NCI-H2171 (cell line): Measurements from ENCODE around the gene EHBP1L1.
"Not testable (repeated sequence)": the region's sequence is repeated elsewhere in the genome, so short reads cannot be mapped to it uniquely, and the experiment has no call there.

Experiments used
- DNase-seq: peaks from one replicate; lab custom pipeline; 2025; lab: John Stamatoyannopoulos, UW

EHBP1L1 gene

GRCh38 chr11:65636108-65637031 lies 60.5 kb downstream of the EHBP1L1 start:
- DNase-seq: no peak

DNA sequence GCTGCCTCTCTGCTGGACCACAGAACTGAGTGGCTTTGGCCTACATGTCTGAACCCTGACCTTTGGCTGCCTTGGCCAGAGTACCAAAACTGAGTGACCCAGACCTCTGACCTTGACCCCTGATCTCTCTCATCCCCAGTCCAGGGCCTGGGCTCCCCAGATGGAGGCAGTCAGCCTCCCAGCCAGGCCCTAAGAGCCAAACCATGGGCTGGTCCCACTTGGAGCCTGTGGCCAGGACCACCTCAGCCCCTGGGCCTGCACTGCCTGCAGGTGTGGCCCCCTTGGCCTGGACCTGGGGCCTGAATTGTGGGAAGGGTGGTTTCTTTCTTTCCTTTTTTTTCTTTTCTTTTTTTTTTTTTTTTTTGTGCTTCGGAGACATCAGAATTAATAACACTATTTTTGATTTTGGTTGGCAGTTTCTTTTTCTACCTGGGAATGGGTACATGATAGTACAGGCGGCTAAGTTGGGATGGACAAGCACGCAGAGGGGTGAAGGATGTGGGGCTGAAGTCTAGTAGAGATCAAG lies 61.2 kb downstream of the EHBP1L1 start:
- no peak for DNase-seq

- DNase-seq: peak; percentile 43
Measured at GRCh38 chr11:65637794-65638419, 62.1 kb downstream of the EHBP1L1 start, which contains the start of gene SIPA1. SIPA1 (plus strand) TSS chr11:65638101; CDS start chr11:65640922, 2,821 bp downstream.

DNA sequence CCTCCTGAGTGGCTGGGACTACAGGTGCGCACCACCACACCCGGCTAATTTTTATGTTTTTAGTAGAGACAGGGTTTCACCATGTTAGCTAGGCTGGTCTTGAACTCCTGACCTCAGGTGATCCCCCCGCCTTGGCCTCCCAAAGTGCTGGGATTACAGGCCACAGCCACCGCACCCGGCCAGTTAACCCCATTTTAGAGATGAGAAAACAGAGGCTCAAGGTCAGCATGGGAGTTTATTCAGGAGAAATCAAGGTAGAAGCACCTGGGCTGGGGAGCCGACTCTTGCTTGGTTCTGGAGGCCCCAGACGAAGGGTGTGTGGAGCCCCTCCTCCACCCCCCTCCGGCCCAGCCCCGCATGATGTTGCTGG lies 63.4 kb downstream of the EHBP1L1 start:
- DNase-seq: not testable (repeated sequence)

DNA sequence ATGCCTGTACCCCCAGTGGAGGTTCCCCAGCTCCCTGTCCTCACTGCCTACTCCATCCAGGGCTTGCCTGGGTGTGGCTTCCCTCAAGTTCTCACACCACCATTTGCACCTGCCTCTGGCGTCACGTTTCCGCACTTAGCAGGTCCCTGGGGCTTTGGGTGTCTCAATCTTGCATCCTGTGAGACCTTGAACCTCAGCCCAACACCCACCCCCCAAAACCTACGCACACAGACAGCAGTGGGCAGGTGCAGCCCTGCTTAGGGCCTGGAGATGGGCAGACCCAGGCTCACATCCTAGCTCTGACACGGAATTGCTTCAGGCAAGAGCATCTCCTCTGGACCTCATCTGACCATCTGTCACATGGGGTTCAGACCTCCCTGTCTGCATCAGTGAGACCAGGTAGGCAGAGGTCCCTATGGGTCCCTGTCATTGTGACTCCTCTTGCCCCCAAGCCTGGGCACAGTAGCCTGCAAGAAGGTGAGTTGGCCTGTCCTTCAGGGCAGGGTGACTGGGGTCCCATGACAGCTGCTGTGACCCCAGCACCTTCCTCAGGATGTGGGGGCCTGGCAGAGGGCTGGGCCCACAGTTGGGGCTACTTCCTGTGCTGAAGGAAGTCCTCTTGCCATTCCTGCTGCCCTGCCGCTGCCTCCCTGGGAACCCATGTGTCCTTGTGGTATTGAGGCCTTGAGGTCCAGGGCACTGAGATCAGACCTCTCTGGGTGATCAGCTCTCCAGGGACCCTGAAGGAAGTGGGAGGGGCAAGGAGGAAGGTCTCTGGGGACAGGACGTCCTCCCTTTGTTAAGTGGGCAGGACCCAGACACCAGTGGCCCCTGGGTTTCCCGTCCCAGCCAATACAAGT lies 64.0 kb downstream of the EHBP1L1 start:
- no peak for DNase-seq

GRCh38 chr11:65640483-65641296 lies 64.8 kb downstream of the EHBP1L1 start:
- no peak for DNase-seq

DNA sequence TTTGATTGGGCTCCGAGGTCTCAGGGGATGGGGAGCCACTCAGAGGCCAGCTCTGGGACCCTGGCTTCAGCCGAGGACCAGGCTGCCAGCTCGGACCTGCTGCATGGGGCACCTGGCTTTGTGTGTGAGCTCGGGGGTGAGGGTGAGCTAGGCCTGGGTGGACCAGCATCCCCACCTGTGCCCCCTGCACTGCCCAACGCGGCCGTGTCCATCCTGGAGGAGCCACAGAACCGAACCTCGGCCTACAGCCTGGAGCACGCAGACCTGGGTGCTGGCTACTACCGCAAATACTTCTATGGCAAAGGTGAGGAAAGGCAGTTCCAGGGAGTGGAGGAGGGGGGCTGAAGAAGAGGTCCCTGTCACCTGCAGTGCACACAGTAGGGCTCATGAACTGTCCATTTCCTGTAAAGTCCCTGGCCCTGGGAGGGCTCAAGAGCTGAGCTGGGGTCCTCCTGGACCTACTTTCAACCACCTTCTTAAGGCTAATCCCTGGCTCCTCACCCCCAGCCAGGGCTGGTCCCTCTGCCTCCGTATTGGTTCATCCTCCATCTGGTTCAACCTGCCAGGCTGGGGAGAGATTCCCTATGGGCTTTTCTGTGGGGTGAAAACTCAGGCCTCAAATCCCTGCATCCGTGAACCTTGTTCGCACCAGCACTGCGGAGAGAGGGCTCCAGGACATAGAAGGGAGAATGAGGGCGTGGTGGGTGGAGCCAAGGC lies 65.6 kb downstream of the EHBP1L1 start:
- DNase-seq: no peak
